A549 (cell line): Measurements from ENCODE around the gene BAZ1B.
"Not testable (repeated sequence)": the region's sequence is repeated elsewhere in the genome, so short reads cannot be mapped to it uniquely, and the experiment has no call there.

Experiments used
- CTCF ChIP-seq: fragments of >200 bp; sonication (Bioruptor Twin); formaldehyde crosslinking; IDR thresholded peaks from 3 replicates; pipeline ENCODE4 v1.5.1; 2016
- HOXA7 ChIP-seq: fragments of 250-450 bp; sonication (Bioruptor Pico); IDR thresholded peaks from 2 replicates; pipeline ENCODE4 v1.5.0; 2020; ENCODE audit warnings: mild to moderate bottlenecking, moderate library complexity
- POLR2A ChIP-seq: IDR thresholded peaks from 2 replicates; pipeline ENCODE4 v1.6.1; 2012; ENCODE audit warnings: mild to moderate bottlenecking, low read length
- USF2 ChIP-seq: fragments of 450-650 bp; IDR thresholded peaks from 2 replicates; pipeline ENCODE4 v1.6.1; 2014; ENCODE audit warnings: antibody characterized with exemption
- TF ChIP-seq, protein P1 (sequence below): fragments of 200-600 bp; sonication (generic); IDR thresholded peaks from 2 replicates; pipeline ENCODE4 v1.6.1; 2016; ENCODE audit warnings: antibody characterized with exemption, mild to moderate bottlenecking, moderate library complexity

- TF ChIP-seq HOXA7, USF2, POLR2A, CTCF: not testable (repeated sequence)
- TF ChIP-seq, protein P1, sequence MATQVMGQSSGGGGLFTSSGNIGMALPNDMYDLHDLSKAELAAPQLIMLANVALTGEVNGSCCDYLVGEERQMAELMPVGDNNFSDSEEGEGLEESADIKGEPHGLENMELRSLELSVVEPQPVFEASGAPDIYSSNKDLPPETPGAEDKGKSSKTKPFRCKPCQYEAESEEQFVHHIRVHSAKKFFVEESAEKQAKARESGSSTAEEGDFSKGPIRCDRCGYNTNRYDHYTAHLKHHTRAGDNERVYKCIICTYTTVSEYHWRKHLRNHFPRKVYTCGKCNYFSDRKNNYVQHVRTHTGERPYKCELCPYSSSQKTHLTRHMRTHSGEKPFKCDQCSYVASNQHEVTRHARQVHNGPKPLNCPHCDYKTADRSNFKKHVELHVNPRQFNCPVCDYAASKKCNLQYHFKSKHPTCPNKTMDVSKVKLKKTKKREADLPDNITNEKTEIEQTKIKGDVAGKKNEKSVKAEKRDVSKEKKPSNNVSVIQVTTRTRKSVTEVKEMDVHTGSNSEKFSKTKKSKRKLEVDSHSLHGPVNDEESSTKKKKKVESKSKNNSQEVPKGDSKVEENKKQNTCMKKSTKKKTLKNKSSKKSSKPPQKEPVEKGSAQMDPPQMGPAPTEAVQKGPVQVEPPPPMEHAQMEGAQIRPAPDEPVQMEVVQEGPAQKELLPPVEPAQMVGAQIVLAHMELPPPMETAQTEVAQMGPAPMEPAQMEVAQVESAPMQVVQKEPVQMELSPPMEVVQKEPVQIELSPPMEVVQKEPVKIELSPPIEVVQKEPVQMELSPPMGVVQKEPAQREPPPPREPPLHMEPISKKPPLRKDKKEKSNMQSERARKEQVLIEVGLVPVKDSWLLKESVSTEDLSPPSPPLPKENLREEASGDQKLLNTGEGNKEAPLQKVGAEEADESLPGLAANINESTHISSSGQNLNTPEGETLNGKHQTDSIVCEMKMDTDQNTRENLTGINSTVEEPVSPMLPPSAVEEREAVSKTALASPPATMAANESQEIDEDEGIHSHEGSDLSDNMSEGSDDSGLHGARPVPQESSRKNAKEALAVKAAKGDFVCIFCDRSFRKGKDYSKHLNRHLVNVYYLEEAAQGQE: not testable (repeated sequence)
Measured at GRCh38 chr7:73410541-73411131, 111.5 kb downstream of the BAZ1B start.
